ENCODE measurements around the gene ZNF70. TPM values are rescaled to one million over a fixed set of nuclear protein-coding genes. Genes with fewer than 3 reads are reported as not detected.

ZNF70 gene
- total and polyA plus RNA-seq, 10 of the 15 experiments (the other 5 are each of a cell fraction or from before 2014, with no cell fraction given): 0.15 to 2.3 (median 0.85) TPM

- Histone ChIP-seq H3K36me3 (ENCODE audit: control insufficient read depth in 2 of 2, insufficient read depth in 2 of 2, low read length in 1 of 2) (no peaks in the 10 kb centered on the region), H3K79me2 (ENCODE audit: control insufficient read depth, insufficient read depth, low read length) (peaks cover 15% of the 10 kb centered on the region), H3K27me3 (replicated peaks in 1 of 2; ENCODE audit: control insufficient read depth in 2 of 2, insufficient read depth in 2 of 2, low read length in 1 of 2) (peaks cover 0 to 2% of the 10 kb centered on the region in 2 experiments; a peak in 1 of 4 replicates), H4K20me1 (ENCODE audit: control insufficient read depth, insufficient read depth) (0 out of 2 replicates have a peak, but pooled peaks cover 4% of the 10 kb centered on the region), H3K27ac (ENCODE audit: control insufficient read depth, insufficient read depth) (no peak overlapping the region), H3K4me3 (no peak overlapping the region), H3K4me2 (ENCODE audit: control insufficient read depth, insufficient read depth) (no peak overlapping the region), H3K4me1 (ENCODE audit: control insufficient read depth, insufficient read depth, low read length) (peaks cover 5% of the 10 kb centered on the region), H2AFZ (ENCODE audit: control insufficient read depth, low read depth, low read length) (no peak overlapping the region), H3K9ac (ENCODE audit: control insufficient read depth, insufficient read depth, low read length) (no peak overlapping the region), H3K9me3 (replicated peaks; ENCODE audit: control insufficient read depth, insufficient read depth, low read length) (no peaks in the 10 kb centered on the region)
- intact Hi-C loops (cut with micrococcal nuclease; ENCODE audit: unreplicated experiment): no loop called here
- POLR2A ChIA-PET: no interaction called here
- BruUV-seq (replicated peaks): no TSS peak
- in situ Hi-C loops (cut with MboI): no loop called here
- TF ChIP-seq ESRRA (IDR thresholded peaks at IDR 0.05; ENCODE audit: low read length) (no peak), KLF5 (IDR thresholded peaks at IDR 0.05; ENCODE audit: partially characterized antibody) (no peak), NR2F1 (conservative IDR thresholded peaks at IDR 0.05) (no peak), PML (IDR thresholded peaks at IDR 0.05; ENCODE audit: low read length) (no peak), BHLHE40 (IDR thresholded peaks at IDR 0.05; ENCODE audit: borderline replicate concordance in 1 of 2, low read depth in 2 of 2, low read length in 1 of 2) (no peak), GABPA (IDR thresholded peaks at IDR 0.05; ENCODE audit: low read depth) (no peak), BCL3 (IDR thresholded peaks at IDR 0.05; ENCODE audit: borderline replicate concordance, insufficient read depth, low read depth, low read length, poor library complexity, severe bottlenecking) (no peak), SIN3A (IDR thresholded peaks at IDR 0.05; ENCODE audit: low read depth, low read length) (no peak), STAT1 (conservative IDR thresholded peaks at IDR 0.05) (no peak), ATF3 (IDR thresholded peaks at IDR 0.05; ENCODE audit: borderline replicate concordance, extremely low read depth, low read depth, low read length) (no peak), USF2 (IDR thresholded peaks at IDR 0.05; ENCODE audit: borderline replicate concordance, low read depth, low read length) (no peak), RFX5 (IDR thresholded peaks at IDR 0.05; ENCODE audit: low read depth, low read length) (no peak), CREM (IDR thresholded peaks at IDR 0.05; ENCODE audit: low read depth) (no peak), PAX8 (IDR thresholded peaks at IDR 0.05) (no peak), BCLAF1 (IDR thresholded peaks at IDR 0.05) (no peak), KDM1A (IDR thresholded peaks at IDR 0.05; ENCODE audit: borderline replicate concordance) (no peak)
- CTCF ChIA-PET: no interaction called here
- SMC1A ChIA-PET (ENCODE audit: uncharacterized antibody, unreplicated experiment): no interaction called here
- RAD21 ChIA-PET (ENCODE audit: unreplicated experiment): no interaction called here
- 43% methylated on average over 15 of the region's 15 CpGs for WGBS (ENCODE audit: insufficient coverage, insufficient replicate concordance, low lambda C conversion rate, missing lambda C conversion rate)
- ATAC-seq (no peak), FAIRE-seq (no peak), DNase-seq (ENCODE audit: low read depth, low spot score) (no peak)
Observed at GRCh38 chr22:23783265-23784150, 32.6 kb upstream of the ZNF70 start.
